H9 (cell line): Measurements from ENCODE around the gene GOLGA7B. TPM values are rescaled to one million over a fixed set of nuclear protein-coding genes. Genes with fewer than 3 reads are reported as not detected.

ENCODE experiments used
- DNase-seq: peaks from one replicate; pipeline ENCODE4 v3.0.0-alpha.2; 2017
- H2AFZ ChIP-seq: one replicate; pipeline ENCODE4 v1.6.1; 2013; ENCODE audit warnings: mild to moderate bottlenecking, low read length, control low read depth, moderate library complexity
- H2AK5ac ChIP-seq: 2 replicates; pipeline ENCODE4 v1.6.1; 2013; ENCODE audit warnings: low read length, control low read depth, mixed read lengths; ENCODE audit not compliant: insufficient read length
- H2BK120ac ChIP-seq: one replicate; pipeline ENCODE4 v1.6.1; 2013; ENCODE audit warnings: low read depth, mild to moderate bottlenecking, low read length, control low read depth, inconsistent platforms; ENCODE audit not compliant: poor library complexity, severe bottlenecking
- H2BK12ac ChIP-seq: 2 replicates; pipeline ENCODE4 v1.6.1; 2013; ENCODE audit warnings: low read length, control low read depth, mixed read lengths, low read depth; ENCODE audit not compliant: insufficient read length
- H2BK15ac ChIP-seq: 2 replicates; pipeline ENCODE4 v1.6.1; 2013; ENCODE audit warnings: low read depth, low read length, control low read depth
- H2BK20ac ChIP-seq: one replicate; pipeline ENCODE4 v1.6.1; 2013; ENCODE audit warnings: low read depth, mild to moderate bottlenecking, low read length, control low read depth, inconsistent platforms; ENCODE audit not compliant: poor library complexity, severe bottlenecking
- H2BK5ac ChIP-seq: 2 replicates; pipeline ENCODE4 v1.6.1; 2013; ENCODE audit warnings: low read length, control low read depth, mixed read lengths; ENCODE audit not compliant: insufficient read length
- H3K14ac ChIP-seq: 2 replicates; pipeline ENCODE4 v1.6.1; 2013; ENCODE audit warnings: low read length, control low read depth; ENCODE audit not compliant: insufficient read depth
- H3K18ac ChIP-seq: 2 replicates; pipeline ENCODE4 v1.6.1; 2013; ENCODE audit warnings: low read depth, mild to moderate bottlenecking, mixed read lengths, low read length, control low read depth; ENCODE audit not compliant: insufficient read length
- H3K23ac ChIP-seq: 2 replicates; pipeline ENCODE4 v1.6.1; 2013; ENCODE audit warnings: low read length, control low read depth, mixed read lengths, low read depth; ENCODE audit not compliant: insufficient read length
- H3K23me2 ChIP-seq: 2 replicates; pipeline ENCODE4 v1.6.1; 2013; ENCODE audit warnings: low read depth, mild to moderate bottlenecking, mixed read lengths, low read length, control low read depth; ENCODE audit not compliant: insufficient read length, poor library complexity, severe bottlenecking
- H3K27ac ChIP-seq: 2 replicates; pipeline ENCODE4 v1.5.1; 2013; ENCODE audit warnings: low read length, control low read depth, mixed read lengths, low read depth; ENCODE audit not compliant: insufficient read length
- H3K27me3 ChIP-seq: 2 replicates; pipeline ENCODE4 v1.6.1; 2013; ENCODE audit warnings: low read length, control low read depth, inconsistent platforms; ENCODE audit not compliant: insufficient read depth
- H3K4ac ChIP-seq: 2 replicates; pipeline ENCODE4 v1.6.1; 2013; ENCODE audit warnings: low read depth, mild to moderate bottlenecking, control low read depth, inconsistent platforms, low read length, moderate library complexity
- H3K4me1 ChIP-seq: 2 replicates; pipeline ENCODE4 v1.6.1; 2013; ENCODE audit warnings: low read length, control low read depth, inconsistent platforms; ENCODE audit not compliant: insufficient read depth
- H3K4me2 ChIP-seq: 2 replicates; pipeline ENCODE4 v1.6.1; 2013; ENCODE audit warnings: low read length, control low read depth, mixed read lengths; ENCODE audit not compliant: insufficient read length, insufficient read depth
- H3K56ac ChIP-seq: 2 replicates; pipeline ENCODE4 v1.6.1; 2013; ENCODE audit warnings: low read depth, mild to moderate bottlenecking, mixed read lengths, low read length, control low read depth; ENCODE audit not compliant: insufficient read length
- H3K79me1 ChIP-seq: 2 replicates; pipeline ENCODE4 v1.6.1; 2013; ENCODE audit warnings: low read depth, mild to moderate bottlenecking, moderate library complexity, low read length, control low read depth, inconsistent platforms; ENCODE audit not compliant: insufficient read depth, poor library complexity, severe bottlenecking
- H3K79me2 ChIP-seq: 2 replicates; pipeline ENCODE4 v1.6.1; 2013; ENCODE audit warnings: low read length, control low read depth, inconsistent platforms; ENCODE audit not compliant: insufficient read depth
- H3K9ac ChIP-seq: 2 replicates; pipeline ENCODE4 v1.6.1; 2013; ENCODE audit warnings: low read length, control low read depth, mixed read lengths; ENCODE audit not compliant: insufficient read length; ENCODE audit errors: extremely low read depth
- H3K9me3 ChIP-seq: one replicate; pipeline ENCODE4 v1.6.1; 2013; ENCODE audit warnings: low read depth, low read length, inconsistent platforms; ENCODE audit not compliant: control insufficient read depth
- H3T11ph ChIP-seq: one replicate; pipeline ENCODE4 v1.6.1; 2013; ENCODE audit warnings: mild to moderate bottlenecking, low read length, control low read depth, inconsistent platforms
- H4K20me1 ChIP-seq: one replicate; pipeline ENCODE4 v1.6.1; 2013; ENCODE audit not compliant: control insufficient read depth, insufficient read length, insufficient read depth
- H4K5ac ChIP-seq: 2 replicates; pipeline ENCODE4 v1.6.1; 2013; ENCODE audit warnings: low read depth, mild to moderate bottlenecking, mixed read lengths, low read length, control low read depth; ENCODE audit not compliant: insufficient read length
- H4K8ac ChIP-seq: replicated peaks from 2 replicates; pipeline ENCODE4 v1.6.1; 2013; ENCODE audit warnings: low read length, control low read depth, mixed read lengths, low read depth; ENCODE audit not compliant: insufficient read length
- H4K91ac ChIP-seq: 2 replicates; pipeline ENCODE4 v1.6.1; 2013; ENCODE audit warnings: low read depth, mild to moderate bottlenecking, moderate library complexity, mixed read lengths, low read length, control low read depth; ENCODE audit not compliant: insufficient read length
- H3K27ac Mint-ChIP-seq, 3 experiments: 2 replicates in 2 of 3; 3 replicates in 1 of 3; pipeline ENCODE4 v1.8.0; 2020 to 2021; ENCODE audit warnings: mixed read lengths in 3 of 3, mild to moderate bottlenecking in 1 of 3, moderate library complexity in 1 of 3
- H3K27me3 Mint-ChIP-seq: 2 replicates; pipeline ENCODE4 v1.8.0; 2021; ENCODE audit warnings: low read depth, mild to moderate bottlenecking, moderate library complexity, mixed read lengths
- H3K36me3 Mint-ChIP-seq, 3 experiments: 2 replicates in 2 of 3; 3 replicates in 1 of 3; pipeline ENCODE4 v1.8.0; 2020 to 2021; ENCODE audit warnings: low read depth in 3 of 3, mixed read lengths in 3 of 3; ENCODE audit not compliant: insufficient read depth in 1 of 3
- H3K4me1 Mint-ChIP-seq, 2 experiments: 2 replicates each; pipeline ENCODE4 v1.8.0; 2020; ENCODE audit warnings: mixed read lengths in 2 of 2
- H3K4me3 Mint-ChIP-seq, 2 experiments: 2 replicates in 1 of 2; 3 replicates in 1 of 2; pipeline ENCODE4 v1.8.0; 2020 to 2021; ENCODE audit warnings: mild to moderate bottlenecking in 2 of 2, mixed read lengths in 2 of 2, moderate library complexity in 1 of 2
- H3K9me3 Mint-ChIP-seq, 2 experiments: 2 replicates in 1 of 2; 3 replicates in 1 of 2; pipeline ENCODE4 v1.8.0; 2020; ENCODE audit warnings: mild to moderate bottlenecking in 2 of 2, mixed read lengths in 2 of 2, moderate library complexity in 1 of 2
- CTCF ChIP-seq: fragments of 200-600 bp; sonication (generic); conservative IDR thresholded peaks from 3 replicates; pipeline ENCODE4 v1.8.0; 2021; ENCODE audit warnings: antibody characterized with exemption, mild to moderate bottlenecking
- WGBS: extraction: QIAGEN DNeasy Blood & Tissue Kit; methylation state at CpG from one replicate; pipeline ENCODE4 v1.1.7; 2013; ENCODE audit warnings: missing lambda C conversion rate, low lambda C conversion rate, mixed read lengths; ENCODE audit not compliant: insufficient read length; ENCODE audit errors: extremely low coverage; 5-methylcytosine and 5-hydroxymethylcytosine counted together
- total RNA-seq: library from RNA; stranded (reverse); gene quantifications from 2 replicates; pipeline ENCODE4 v1.2.1, GENCODE V29; 2021

The GOLGA7B gene
- total RNA-seq, 1 experiment from 2014 or later, result 0.04 TPM

- no peak overlapping the region for H3K4me2 ChIP-seq
- WGBS, result no CpG with 5 or more reads among the region's 7 CpGs
These were observed 38.5 kb downstream of the GOLGA7B start for GRCh38 chr10:97888134-97888533.

More at GRCh38 chr10:97888134-97888533, 38.5 kb downstream of the GOLGA7B start:
- no peak overlapping the region for H2BK12ac ChIP-seq
- H3K4me1 ChIP-seq, result peaks cover 2% of the 10 kb centered on the region; the same call in 1 of the 2 replicates
- no peak overlapping the region for H4K5ac ChIP-seq
- no peak overlapping the region for H3K9ac ChIP-seq
- H2AK5ac ChIP-seq, result no peak overlapping the region
- H2BK120ac ChIP-seq, result no peak overlapping the region
- no peaks in the 10 kb centered on the region for H3K79me2 ChIP-seq
- no peak overlapping the region for H3K4ac ChIP-seq
- H3K27ac ChIP-seq, result no peak overlapping the region
- Mint-ChIP-seq H3K4me1 (peaks cover 27 to 41% of the 10 kb centered on the region in 2 experiments), H3K27me3 (peaks cover 2% of the 10 kb centered on the region; the same call in 1 of the 2 replicates), H3K9me3 (no peaks in the 10 kb centered on the region), H3K4me3 (no peak overlapping the region), H3K36me3 (no peaks in the 10 kb centered on the region), H3K27ac (no peak overlapping the region)
- H3K23me2 ChIP-seq, result no peaks in the 10 kb centered on the region
- no peak overlapping the region for H3K14ac ChIP-seq
- H3K27me3 ChIP-seq, result no peaks in the 10 kb centered on the region
- DNase-seq, result no peak
- H3K23ac ChIP-seq, result no peak overlapping the region
- no peak overlapping the region for H2AFZ ChIP-seq
- no peak overlapping the region for H3T11ph ChIP-seq
- no peak overlapping the region for H4K91ac ChIP-seq
- H3K9me3 ChIP-seq, result no peaks in the 10 kb centered on the region
- H3K79me1 ChIP-seq, result no peaks in the 10 kb centered on the region
- H3K18ac ChIP-seq, result no peak overlapping the region
- no peak overlapping the region for H2BK15ac ChIP-seq
- H2BK20ac ChIP-seq, result no peak overlapping the region
- TF ChIP-seq CTCF, result no peak
- H2BK5ac ChIP-seq, result no peak overlapping the region
- H4K20me1 ChIP-seq, result no peaks in the 10 kb centered on the region
- no peak overlapping the region for H3K56ac ChIP-seq
- no peak overlapping the region for H4K8ac ChIP-seq
